GM19023 (cell line): ENCODE measurements around the gene JUNB.
A peak's percentile ranks its signal among the peaks of the same experiment; 100 is the strongest.

Source experiments
- ATAC-seq: cut with Tn5 transposase; IDR thresholded peaks from one replicate; pipeline ENCODE4 v1.9.1; 2021; ENCODE audit warnings: mild to moderate bottlenecking, moderate library complexity; ENCODE audit not compliant: unreplicated experiment

The JUNB gene

GRCh38 chr19:12773571-12773970 is 17.7 kb upstream of the JUNB start:
- no peak for ATAC-seq

- peak; percentile 6 for ATAC-seq
Observed at GRCh38 chr19:12774588-12775555, 16.4 kb upstream of the JUNB start, which contains the start of gene HOOK2. HOOK2 (minus strand) TSS chr19:12775552; CDS start chr19:12775449, 103 bp downstream.

- no peak for ATAC-seq
Observed at GRCh38 chr19:12777217-12778016, 13.9 kb upstream of the JUNB start.

- no peak for ATAC-seq
Observed at GRCh38 chr19:12778017-12778904, 13.0 kb upstream of the JUNB start.

GRCh38 chr19:12778905-12779161 is 12.5 kb upstream of the JUNB start:
- no peak for ATAC-seq

- ATAC-seq, result no peak
Observed at GRCh38 chr19:12779162-12779993, 11.9 kb upstream of the JUNB start.

GRCh38 chr19:12782174-12782423 is 9.2 kb upstream of the JUNB start:
- no peak for ATAC-seq

GRCh38 chr19:12782424-12783290 is 8.6 kb upstream of the JUNB start:
- ATAC-seq, result peak; percentile 45

GRCh38 chr19:12783291-12783848 is 7.9 kb upstream of the JUNB start:
- no peak for ATAC-seq

GRCh38 chr19:12783849-12784393 is 7.4 kb upstream of the JUNB start:
- no peak for ATAC-seq

GRCh38 chr19:12784394-12784870 is 6.9 kb upstream of the JUNB start:
- no peak for ATAC-seq

GRCh38 chr19:12784871-12785430 is 6.3 kb upstream of the JUNB start:
- no peak for ATAC-seq

- no peak for ATAC-seq
Observed at GRCh38 chr19:12785431-12786031, 5.8 kb upstream of the JUNB start.

GRCh38 chr19:12786141-12786870 is 5.0 kb upstream of the JUNB start:
- ATAC-seq, result no peak

- ATAC-seq, result no peak
Observed at GRCh38 chr19:12786952-12787351, 4.3 kb upstream of the JUNB start.

- no peak for ATAC-seq
Observed at GRCh38 chr19:12787458-12787857, 3.8 kb upstream of the JUNB start.

- ATAC-seq, result no peak
Observed at GRCh38 chr19:12788042-12788681, 3.1 kb upstream of the JUNB start.
